ENCODE measurements around the gene SPDYE2B. TPM values are rescaled to one million over a fixed set of nuclear protein-coding genes. Genes with fewer than 3 reads are reported as not detected.
"Not testable (repeated sequence)": the region's sequence is repeated elsewhere in the genome, so short reads cannot be mapped to it uniquely, and the experiment has no call there.

The SPDYE2B gene
- total RNA-seq, 3 donors from 2014 or later = not detected

GRCh38 chr7:102671166-102671955 lies 21.2 kb downstream of the SPDYE2B start, which contains the start of gene POLR2J2:
Gene POLR2J2 (minus strand): TSS chr7:102671663. CDS start chr7:102671601, 62 bp downstream.
- peak in 1 of 2 donors; percentile 57 for DNase-seq (ENCODE audit: low spot score in 2 of 2)
- H3K4me1 ChIP-seq; H3K27me3 ChIP-seq; H3K9me3 ChIP-seq; H3K36me3 ChIP-seq; H3K27ac ChIP-seq; intact Hi-C loops (cut with DNase I; ENCODE audit: low total_unique reads): not testable (repeated sequence)
- H3K4me3 ChIP-seq = peak within 1 kb of the TSS; percentile 35 to 63 (median 45)

DNA sequence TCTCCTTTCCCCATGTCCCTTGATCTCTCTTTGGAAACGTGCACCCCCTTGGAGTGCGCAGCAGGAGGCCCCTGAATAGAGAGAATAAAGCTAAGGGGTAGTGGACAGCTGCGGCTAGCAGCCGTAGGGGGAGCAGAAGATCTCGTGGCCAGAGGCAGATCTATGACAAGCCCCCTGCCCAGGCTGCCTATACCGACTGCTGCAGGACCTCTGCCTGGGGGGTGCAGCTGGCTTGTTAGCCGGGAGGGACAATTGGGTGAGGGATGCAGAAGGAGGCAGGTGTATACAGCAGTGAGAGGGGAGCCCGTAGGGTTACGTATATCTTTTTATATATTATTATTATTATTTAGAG lies 21.8 kb downstream of the SPDYE2B start:
- H3K9me3 ChIP-seq; H3K27me3 ChIP-seq; H3K36me3 ChIP-seq; intact Hi-C loops (cut with DNase I; ENCODE audit: low total_unique reads); DNase-seq (ENCODE audit: low spot score in 2 of 2); H3K27ac ChIP-seq; H3K4me1 ChIP-seq: not testable (repeated sequence)
- H3K4me3 ChIP-seq = peak overlapping the region in 1 of 3 donors; percentile 63

DNA sequence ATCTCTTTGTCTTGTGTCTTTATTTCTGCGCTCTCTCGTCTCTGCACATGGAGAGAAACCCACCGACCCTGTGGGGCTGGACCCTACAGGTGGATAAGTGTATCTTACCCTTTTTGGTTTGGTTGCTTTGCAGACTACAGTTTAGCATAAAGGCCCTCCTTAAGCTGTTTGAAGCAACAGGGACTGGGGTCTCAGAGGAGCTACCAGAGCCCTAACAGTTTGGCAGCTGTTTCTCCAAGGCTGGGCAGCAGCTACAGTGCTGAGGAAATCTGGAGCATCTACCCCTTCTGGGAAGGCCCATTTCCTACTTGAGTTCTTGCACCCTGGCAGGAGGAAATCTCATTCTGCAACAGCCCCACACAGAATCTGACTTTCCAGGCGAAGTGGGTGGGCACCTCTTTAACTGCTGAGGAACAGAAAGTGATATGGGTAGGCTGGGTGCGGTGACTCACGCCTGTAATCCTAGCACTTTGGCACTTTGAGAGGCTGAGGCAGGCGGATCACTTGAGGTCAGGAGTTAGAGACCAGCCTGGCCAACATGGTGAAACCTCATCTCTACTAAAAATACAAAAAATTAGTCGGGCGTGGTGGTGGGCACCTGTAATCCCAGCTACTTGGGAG lies 23.4 kb downstream of the SPDYE2B start:
- H3K36me3 ChIP-seq; H3K27ac ChIP-seq; H3K4me3 ChIP-seq; DNase-seq (ENCODE audit: low spot score in 2 of 2); H3K27me3 ChIP-seq; H3K9me3 ChIP-seq; H3K4me1 ChIP-seq; intact Hi-C loops (cut with DNase I; ENCODE audit: low total_unique reads): not testable (repeated sequence)

- DNase-seq (ENCODE audit: low spot score in 2 of 2); H3K4me1 ChIP-seq; H3K4me3 ChIP-seq; H3K27me3 ChIP-seq; H3K36me3 ChIP-seq; H3K27ac ChIP-seq; intact Hi-C loops (cut with DNase I; ENCODE audit: low total_unique reads); H3K9me3 ChIP-seq: not testable (repeated sequence)
Measured at GRCh38 chr7:102675545-102675944, 25.4 kb downstream of the SPDYE2B start.

- H3K9me3 ChIP-seq; H3K4me3 ChIP-seq; intact Hi-C loops (cut with DNase I; ENCODE audit: low total_unique reads); H3K27me3 ChIP-seq; H3K27ac ChIP-seq; H3K4me1 ChIP-seq; H3K36me3 ChIP-seq; DNase-seq (ENCODE audit: low spot score in 2 of 2): not testable (repeated sequence)
Measured at GRCh38 chr7:102680780-102681179, 30.7 kb downstream of the SPDYE2B start.

- H3K27ac ChIP-seq; H3K4me1 ChIP-seq; intact Hi-C loops (cut with DNase I; ENCODE audit: low total_unique reads); DNase-seq (ENCODE audit: low spot score in 2 of 2); H3K9me3 ChIP-seq; H3K4me3 ChIP-seq; H3K36me3 ChIP-seq; H3K27me3 ChIP-seq: not testable (repeated sequence)
Measured at GRCh38 chr7:102682560-102682959, 32.4 kb downstream of the SPDYE2B start.

GRCh38 chr7:102688299-102689036 lies 38.3 kb downstream of the SPDYE2B start:
- H3K36me3 ChIP-seq; DNase-seq (ENCODE audit: low spot score in 2 of 2); H3K9me3 ChIP-seq; intact Hi-C loops (cut with DNase I; ENCODE audit: low total_unique reads); H3K27me3 ChIP-seq; H3K27ac ChIP-seq; H3K4me3 ChIP-seq; H3K4me1 ChIP-seq: not testable (repeated sequence)

DNA sequence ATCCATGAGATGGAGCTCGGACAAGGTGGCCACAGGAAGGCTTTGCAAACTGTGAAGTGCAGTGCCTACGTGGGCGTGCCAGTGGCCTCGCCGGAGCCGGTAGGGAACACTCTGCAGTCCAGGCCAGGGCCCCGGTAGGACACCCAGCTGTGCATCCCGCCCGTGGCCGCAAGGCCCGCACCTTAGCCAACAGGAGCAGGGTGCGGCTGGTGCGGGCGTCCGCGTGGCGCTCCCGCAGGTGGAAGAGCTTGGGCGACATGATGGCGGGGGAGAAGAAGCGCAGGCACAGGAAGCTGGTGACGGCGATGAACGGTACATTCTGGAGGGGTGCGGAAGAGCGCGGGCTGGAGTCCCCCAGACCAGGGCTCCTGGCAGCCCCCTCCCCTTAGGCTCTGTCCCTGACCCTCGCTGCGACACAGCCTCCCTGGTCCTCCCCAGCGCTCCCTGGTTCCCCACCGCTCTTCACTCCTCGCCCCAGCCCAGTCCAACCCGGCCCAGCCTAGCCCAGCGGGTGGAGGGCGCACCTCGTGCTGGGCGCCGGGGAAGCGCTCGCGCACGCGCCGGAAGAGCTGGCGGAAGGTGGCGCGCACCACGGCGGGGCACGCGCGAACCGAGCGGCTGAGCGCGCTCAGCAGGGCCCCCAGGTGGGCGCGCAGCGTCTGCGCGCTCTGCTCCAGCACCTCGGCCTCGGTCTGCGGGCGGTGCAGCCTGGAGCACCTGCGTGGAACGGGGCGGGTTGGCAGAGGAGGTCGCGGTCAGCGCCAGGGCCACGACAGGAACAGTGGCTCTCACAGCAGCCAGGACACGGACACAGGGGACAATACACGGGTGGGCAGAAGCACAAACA lies 39.5 kb downstream of the SPDYE2B start:
- intact Hi-C loops (cut with DNase I; ENCODE audit: low total_unique reads); H3K27me3 ChIP-seq; H3K27ac ChIP-seq; H3K4me1 ChIP-seq; H3K36me3 ChIP-seq; DNase-seq (ENCODE audit: low spot score in 2 of 2); H3K9me3 ChIP-seq: not testable (repeated sequence)
- H3K4me3 ChIP-seq = peak overlapping the region in 2 of 3 donors; percentile 3 to 37

DNA sequence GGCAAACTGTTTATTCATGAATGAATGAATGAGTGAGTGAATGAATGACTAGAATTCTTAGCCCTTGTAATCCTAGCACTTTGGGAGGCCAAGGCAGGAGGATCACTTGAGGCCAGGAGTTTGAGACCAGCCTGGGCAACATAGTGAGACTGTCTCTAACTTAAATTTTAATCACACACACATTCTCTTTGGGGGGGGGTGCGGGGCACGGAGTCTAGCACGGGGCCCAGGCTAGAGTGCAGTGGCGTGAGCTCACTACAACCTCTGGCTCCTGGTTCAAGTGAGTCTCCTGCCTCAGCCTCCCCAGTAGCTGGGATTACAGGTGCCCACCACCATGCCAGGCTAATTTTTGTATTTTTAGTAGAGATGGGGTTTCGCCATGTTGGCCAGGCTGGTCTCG lies 40.5 kb downstream of the SPDYE2B start:
- H3K9me3 ChIP-seq; DNase-seq (ENCODE audit: low spot score in 2 of 2); H3K27me3 ChIP-seq; H3K36me3 ChIP-seq; H3K4me3 ChIP-seq; H3K4me1 ChIP-seq; intact Hi-C loops (cut with DNase I; ENCODE audit: low total_unique reads); H3K27ac ChIP-seq: not testable (repeated sequence)

GRCh38 chr7:102694008-102694407 lies 43.9 kb downstream of the SPDYE2B start:
- H3K27ac ChIP-seq; H3K27me3 ChIP-seq; H3K36me3 ChIP-seq; H3K4me1 ChIP-seq; DNase-seq (ENCODE audit: low spot score in 2 of 2); H3K9me3 ChIP-seq; intact Hi-C loops (cut with DNase I; ENCODE audit: low total_unique reads); H3K4me3 ChIP-seq: not testable (repeated sequence)

DNA sequence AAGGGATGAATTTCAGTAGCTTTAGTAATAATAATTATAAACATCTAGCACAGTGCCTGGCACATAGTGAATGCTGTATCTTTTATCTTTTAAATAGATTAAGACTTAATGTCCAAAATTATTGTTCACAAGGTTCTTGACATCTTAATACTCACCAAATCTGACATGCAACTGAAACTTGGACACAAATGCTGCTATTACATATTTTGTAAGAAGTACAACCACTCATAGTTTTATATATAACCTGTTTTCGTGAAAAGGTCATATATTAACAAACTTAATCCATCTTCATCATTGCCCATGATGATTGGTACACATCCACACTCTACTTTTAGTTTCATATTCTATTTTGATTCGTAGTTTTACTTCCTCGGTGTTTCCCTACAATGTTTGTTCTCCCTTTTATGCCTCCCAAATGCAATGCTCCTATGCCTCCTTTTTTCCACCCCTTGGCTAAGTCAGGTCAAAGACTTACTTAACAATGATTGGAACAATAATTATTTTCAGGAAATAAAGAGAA lies 45.0 kb downstream of the SPDYE2B start:
- H3K4me3 ChIP-seq = not testable (repeated sequence)

GRCh38 chr7:102696009-102696408 lies 45.9 kb downstream of the SPDYE2B start:
- H3K36me3 ChIP-seq; DNase-seq (ENCODE audit: low spot score in 2 of 2); H3K9me3 ChIP-seq; intact Hi-C loops (cut with DNase I; ENCODE audit: low total_unique reads); H3K27ac ChIP-seq; H3K4me3 ChIP-seq; H3K4me1 ChIP-seq; H3K27me3 ChIP-seq: not testable (repeated sequence)

More for the DNA sequence above, 45.0 kb downstream of the SPDYE2B start:
- intact Hi-C loops (cut with DNase I; ENCODE audit: low total_unique reads); H3K9me3 ChIP-seq; H3K27ac ChIP-seq; H3K4me1 ChIP-seq; DNase-seq (ENCODE audit: low spot score in 2 of 2); H3K27me3 ChIP-seq; H3K36me3 ChIP-seq: not testable (repeated sequence)

Measured in breast epithelium (tissue), 4 donors.